Esophagus muscularis mucosa (tissue), 3 donors: ENCODE data around the gene CCBE1.

ENCODE experiments used
- POLR2A ChIP-seq: fragments of 450-650 bp; IDR thresholded peaks from one replicate; pipeline ENCODE4 v1.6.1; 2017; ENCODE audit warnings: antibody characterized with exemption, moderate library complexity, mild to moderate bottlenecking, low read depth
- POLR2AphosphoS5 ChIP-seq, 2 donors: sonication (generic); formaldehyde crosslinking; IDR thresholded peaks; one replicate each; pipeline ENCODE4 v1.6.1; 2017; ENCODE audit warnings: antibody characterized with exemption in 2 of 2
- TF ChIP-seq, protein P1 (sequence below), 3 experiments: fragments of 200-600 bp in 2 of 3; fragments of 450-650 bp in 1 of 3; sonication (generic) in 2 of 3; IDR thresholded peaks; one replicate each; pipeline ENCODE4 v1.5.1; 2017 to 2019; ENCODE audit warnings: antibody characterized with exemption in 3 of 3, mild to moderate bottlenecking in 2 of 3, moderate library complexity in 1 of 3

GRCh38 chr18:59736061-59736460 is 38.8 kb upstream of the CCBE1 start:
- TF ChIP-seq, protein P1, sequence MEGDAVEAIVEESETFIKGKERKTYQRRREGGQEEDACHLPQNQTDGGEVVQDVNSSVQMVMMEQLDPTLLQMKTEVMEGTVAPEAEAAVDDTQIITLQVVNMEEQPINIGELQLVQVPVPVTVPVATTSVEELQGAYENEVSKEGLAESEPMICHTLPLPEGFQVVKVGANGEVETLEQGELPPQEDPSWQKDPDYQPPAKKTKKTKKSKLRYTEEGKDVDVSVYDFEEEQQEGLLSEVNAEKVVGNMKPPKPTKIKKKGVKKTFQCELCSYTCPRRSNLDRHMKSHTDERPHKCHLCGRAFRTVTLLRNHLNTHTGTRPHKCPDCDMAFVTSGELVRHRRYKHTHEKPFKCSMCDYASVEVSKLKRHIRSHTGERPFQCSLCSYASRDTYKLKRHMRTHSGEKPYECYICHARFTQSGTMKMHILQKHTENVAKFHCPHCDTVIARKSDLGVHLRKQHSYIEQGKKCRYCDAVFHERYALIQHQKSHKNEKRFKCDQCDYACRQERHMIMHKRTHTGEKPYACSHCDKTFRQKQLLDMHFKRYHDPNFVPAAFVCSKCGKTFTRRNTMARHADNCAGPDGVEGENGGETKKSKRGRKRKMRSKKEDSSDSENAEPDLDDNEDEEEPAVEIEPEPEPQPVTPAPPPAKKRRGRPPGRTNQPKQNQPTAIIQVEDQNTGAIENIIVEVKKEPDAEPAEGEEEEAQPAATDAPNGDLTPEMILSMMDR (IDR thresholded peaks at IDR 0.05) = no peak
- TF ChIP-seq POLR2A = no peak
- no peak for TF ChIP-seq POLR2AphosphoS5 (IDR thresholded peaks at IDR 0.05)
